Jurkat, Clone E6-1 (cell line): Measurements from ENCODE around the gene NEO1.

Experiments used
- DNase-seq: peaks from one replicate; pipeline ENCODE4 v3.0.0-alpha.2; 2011; ENCODE audit warnings: low read depth, low spot score
- H3K4me3 ChIP-seq: 2 replicates; pipeline ENCODE4 v1.5.1; 2011; ENCODE audit warnings: mild to moderate bottlenecking, low read length, control low read depth, moderate library complexity

Gene NEO1

DNA sequence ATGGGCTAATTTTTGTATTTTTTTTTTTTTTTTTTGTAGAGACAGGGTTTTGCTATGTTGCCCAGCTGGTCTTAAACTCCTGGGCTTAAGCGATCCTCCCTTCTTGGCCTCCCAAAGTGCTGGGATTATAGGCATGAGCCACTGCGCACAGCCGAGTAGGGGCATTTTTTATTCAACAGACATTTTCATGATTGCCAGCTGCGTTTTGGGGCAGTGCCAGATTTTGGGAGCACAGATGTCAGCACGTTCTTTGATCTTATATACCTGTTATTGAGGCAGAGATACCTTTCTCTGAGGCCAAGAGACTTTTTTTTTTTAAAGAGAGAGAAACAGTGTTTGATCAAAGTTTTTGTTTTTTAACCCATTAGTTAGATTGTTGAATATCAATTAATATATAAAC, 16.8 kb downstream of the NEO1 start:
- DNase-seq: no peak
- H3K4me3 ChIP-seq: no peak overlapping the region

DNA sequence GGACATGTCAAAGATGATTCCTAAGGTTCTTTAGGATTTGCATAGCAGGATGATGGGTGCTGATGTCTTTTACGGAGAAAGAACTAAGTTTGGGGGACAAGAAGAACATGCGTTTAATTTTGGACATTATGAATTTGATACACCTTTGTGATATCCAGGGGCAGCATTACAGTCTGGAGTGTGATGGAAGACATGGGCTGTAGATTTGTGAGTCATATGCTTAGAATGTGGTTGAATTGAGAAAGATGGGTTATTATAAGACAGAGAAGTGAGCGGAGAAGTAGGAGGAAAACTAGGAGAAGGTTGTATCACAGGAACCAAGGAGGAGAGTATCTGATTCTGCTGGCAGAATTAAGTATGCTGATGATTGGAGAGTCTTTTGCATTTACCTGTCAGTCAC, 20.6 kb downstream of the NEO1 start:
- no peak for DNase-seq
- H3K4me3 ChIP-seq: no peak overlapping the region

DNA sequence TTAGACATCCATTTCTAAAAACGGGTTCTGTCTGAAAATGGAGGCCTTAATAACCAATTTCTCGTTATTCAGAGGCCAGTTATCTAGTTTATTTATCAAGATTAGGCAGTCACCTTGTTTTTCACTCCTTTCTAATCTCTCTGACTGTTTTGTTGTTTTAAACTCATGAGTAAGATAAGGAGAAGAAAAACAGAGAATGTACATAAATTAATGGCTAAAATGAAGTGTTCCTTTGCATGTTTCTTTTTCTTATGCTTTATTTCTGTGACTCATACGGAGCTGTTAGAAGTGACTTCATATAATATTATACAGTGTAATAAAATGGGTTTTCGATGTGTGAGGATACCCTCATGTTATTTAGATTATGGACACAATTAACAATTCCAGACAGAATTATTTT, 22.0 kb downstream of the NEO1 start:
- DNase-seq: no peak

DNA sequence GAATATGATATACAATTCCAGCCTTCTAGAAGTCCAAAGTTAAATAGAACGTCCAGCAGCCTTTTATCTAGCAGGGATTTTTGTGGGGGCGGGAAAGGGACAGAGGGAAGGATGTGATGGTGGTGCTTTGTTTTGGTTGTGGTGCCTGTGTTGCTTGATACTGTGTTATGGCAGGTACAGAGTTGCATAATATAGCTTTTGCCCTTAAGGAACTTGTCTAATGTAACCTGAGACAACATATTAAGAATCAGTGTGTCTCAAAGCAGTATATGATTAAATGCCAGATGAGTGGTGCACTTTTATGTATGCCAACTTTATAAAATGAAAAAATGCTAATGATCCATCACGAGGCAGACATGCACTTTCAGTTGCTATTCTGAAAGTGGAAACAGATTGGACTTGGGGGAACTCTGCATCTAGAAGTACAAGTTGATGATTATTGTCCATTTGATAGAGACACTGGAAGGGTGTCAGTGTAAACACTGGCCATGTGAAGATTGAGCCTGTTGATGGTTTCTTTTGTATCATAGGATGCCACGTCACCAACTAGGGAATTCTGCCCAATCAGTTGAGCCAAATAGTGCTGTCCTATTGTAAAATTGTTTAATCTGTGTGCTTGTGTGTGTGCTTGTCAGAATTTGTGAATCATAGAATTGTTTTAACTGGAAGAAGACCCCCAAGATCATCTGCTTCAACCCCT, 23.0 kb downstream of the NEO1 start:
- no peak overlapping the region for H3K4me3 ChIP-seq
- no peak for DNase-seq

More for the DNA sequence above, 22.0 kb downstream of the NEO1 start:
- no peak overlapping the region for H3K4me3 ChIP-seq

DNA sequence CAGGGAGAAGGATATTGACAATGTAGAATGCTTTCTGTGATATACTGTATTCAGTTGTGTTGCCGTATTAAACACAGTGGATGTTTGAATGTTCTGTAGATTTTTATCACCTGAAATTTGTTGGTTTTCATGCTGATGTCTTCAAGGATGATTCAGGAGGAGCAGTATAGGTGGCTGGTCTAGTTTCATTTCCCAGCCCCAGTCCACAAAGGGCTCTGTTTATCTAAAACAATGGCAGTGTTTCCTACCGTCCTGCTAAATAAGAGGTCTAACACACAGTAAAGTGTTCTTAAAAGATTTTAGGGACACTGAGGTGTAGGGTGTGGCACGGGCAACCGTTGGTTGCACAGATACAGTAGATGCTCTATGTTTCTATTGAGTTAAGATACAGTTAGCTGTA, 26.0 kb downstream of the NEO1 start:
- H3K4me3 ChIP-seq: no peak overlapping the region
- no peak for DNase-seq

DNA sequence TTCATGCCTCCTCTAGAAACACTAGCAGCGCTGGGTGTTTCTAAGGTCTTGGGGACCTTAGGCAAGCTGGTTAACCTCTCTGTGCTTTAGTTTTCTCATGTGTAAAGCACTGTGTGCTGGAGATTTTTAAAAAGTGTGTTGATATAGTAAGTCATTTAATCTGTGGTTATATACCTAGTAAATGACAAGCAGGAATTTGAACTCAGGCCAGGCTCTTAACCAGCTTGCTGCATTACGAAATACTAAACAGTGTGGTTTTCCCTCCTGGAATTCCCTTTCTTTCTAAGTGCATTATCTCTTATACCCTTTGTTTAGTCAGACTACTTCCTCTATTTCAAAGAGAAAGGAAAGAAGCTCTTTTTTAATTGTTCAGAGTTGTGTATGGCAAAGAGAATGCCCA, 26.5 kb downstream of the NEO1 start:
- no peak overlapping the region for H3K4me3 ChIP-seq
- no peak for DNase-seq

DNA sequence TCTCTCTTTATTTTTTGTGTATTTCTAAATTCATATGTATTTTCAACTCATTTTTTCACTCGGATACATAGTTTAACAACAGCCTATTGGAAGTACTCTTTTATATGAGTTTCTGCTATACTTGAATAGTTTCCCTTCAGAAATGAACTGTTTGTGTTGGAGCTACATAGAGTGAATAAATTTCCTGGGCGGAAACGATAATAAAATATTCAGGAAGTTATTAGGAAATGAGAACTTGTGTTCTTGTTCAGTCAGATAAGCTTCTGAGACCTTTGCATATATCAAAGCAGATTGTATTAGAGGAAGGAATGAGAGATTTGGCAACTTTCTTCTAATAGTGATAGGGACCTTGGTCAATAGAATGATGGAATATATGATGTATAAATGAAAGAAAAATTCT, 27.3 kb downstream of the NEO1 start:
- no peak for DNase-seq
- H3K4me3 ChIP-seq: no peak overlapping the region

DNA sequence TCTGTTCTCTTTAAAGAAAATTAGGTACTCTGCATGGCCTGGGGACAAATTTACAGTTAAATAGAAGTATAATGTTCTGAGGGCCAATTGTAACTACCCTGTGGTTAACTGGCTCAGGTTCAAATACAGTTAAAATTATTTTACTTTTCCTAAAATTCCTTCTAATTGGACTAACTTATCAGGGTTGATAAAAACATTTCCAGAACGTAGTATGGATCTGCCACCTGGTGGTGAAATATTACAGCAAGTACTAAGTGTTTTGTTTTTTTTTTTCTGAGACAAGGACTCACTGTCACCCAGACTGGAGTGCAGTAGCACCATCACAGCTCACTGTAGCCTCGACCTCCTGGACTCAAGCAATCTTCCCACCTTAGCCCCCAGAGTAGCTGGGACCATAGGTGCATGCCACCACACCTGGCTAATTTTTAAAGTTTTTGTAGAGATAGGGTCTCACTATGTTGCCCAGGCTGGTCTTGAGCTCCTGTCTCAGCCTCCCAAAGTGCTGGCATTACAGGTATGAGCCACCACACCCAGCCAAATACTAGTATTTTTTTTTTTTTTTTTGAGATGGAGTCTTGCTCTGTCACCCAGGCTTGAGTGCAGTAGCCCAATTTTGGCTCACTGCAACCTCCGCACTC, 29.2 kb downstream of the NEO1 start:
- no peak overlapping the region for H3K4me3 ChIP-seq
- peak; percentile 42 for DNase-seq

DNA sequence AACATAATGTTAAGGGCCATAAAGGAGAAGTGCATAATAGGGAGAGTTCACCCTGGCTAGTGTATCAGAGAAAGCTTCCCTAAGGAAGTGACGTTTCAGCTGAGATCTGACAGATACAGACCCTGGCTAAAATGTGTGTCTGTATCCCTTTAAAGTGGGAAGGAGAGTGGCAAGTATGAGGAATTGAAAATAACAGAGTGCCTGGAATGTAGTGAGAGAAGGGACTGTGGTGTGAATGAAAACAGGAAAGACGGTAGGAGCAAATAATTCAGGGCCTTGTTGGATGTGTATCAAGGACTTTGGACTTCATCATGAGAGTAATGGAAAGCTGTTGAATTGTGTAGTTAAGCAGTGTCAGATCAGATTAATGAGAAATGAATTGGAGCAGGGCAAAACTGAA, 30.5 kb downstream of the NEO1 start:
- no peak for DNase-seq
- H3K4me3 ChIP-seq: no peak overlapping the region

DNA sequence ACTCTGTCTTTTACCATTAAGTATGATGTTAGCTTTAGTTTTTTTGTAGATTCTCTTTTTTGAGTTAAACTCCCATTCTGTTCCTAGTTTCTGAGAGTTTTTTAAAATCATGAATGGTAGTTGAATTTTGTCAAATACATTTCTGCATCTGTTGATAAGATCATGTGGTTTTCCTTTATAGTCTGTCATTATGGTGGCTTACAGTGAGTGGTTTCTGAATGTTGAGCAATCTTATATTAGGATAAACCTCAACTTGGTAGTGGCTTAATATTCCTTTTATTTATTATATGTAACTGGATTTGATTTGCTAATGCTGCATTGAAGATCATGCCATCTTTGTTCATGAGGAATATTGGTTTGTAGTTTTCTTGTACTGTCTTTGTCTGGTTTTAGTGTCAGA, 34.8 kb downstream of the NEO1 start:
- peak; percentile 39 for DNase-seq
- H3K4me3 ChIP-seq: no peak overlapping the region

DNA sequence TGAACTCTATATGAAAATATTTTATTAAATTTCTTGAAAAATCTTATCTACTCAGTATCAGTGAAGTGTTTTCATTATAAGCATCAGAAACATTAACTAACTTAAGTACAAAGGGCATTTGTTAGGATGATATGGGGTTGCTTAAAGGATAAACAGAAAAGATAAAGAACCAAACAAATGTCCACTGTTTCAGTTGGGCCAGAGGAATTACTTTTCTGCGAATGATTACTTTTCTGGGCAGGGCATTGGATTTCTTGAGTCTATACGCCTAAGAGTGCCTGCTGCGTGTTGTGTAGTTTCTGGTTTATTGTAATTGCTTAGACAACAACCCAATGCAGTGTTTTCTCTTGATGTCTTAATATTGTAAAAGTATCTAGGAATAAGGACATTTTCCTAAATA, 52.8 kb downstream of the NEO1 start:
- H3K4me3 ChIP-seq: no peak overlapping the region
- no peak for DNase-seq

DNA sequence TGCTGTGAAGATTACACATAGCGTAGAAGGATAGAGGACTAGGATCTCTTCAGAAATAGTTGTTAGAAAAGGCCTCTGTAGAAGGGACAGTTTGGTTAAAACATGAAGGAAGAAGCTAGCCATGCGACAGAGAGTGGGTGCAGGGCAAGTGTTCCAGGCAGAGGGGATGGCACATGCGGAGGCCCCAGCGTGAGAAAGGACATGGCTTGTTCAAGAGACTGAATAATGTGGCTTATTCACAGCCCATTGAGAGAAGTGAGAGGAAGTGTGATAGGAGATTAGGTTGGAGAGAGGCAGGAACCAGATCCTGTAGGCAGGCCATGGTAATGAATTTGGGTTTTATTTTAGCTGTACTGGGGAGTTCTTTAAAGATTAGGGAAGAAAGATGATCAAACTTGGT, 56.4 kb downstream of the NEO1 start:
- H3K4me3 ChIP-seq: no peak overlapping the region
- DNase-seq: no peak

DNA sequence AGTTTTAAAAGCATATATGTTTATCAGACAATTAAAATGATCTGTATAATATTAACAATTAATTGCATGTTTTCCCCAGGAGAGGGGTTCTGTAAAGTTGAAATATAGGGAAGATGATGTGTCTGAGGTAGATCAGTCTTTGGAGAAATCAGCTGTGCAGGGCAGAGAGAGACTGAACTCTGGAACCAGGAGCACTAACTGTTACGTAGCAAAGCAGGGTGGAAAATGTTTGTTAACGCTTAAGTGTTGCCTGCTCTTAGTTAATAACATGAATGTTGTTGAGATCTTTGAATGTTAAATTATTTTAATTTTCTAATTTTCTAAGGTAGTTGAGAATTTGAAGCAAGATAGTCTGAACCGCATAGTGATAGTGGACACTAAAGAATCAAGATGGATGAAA, 57.5 kb downstream of the NEO1 start:
- DNase-seq: no peak
- H3K4me3 ChIP-seq: no peak overlapping the region

DNA sequence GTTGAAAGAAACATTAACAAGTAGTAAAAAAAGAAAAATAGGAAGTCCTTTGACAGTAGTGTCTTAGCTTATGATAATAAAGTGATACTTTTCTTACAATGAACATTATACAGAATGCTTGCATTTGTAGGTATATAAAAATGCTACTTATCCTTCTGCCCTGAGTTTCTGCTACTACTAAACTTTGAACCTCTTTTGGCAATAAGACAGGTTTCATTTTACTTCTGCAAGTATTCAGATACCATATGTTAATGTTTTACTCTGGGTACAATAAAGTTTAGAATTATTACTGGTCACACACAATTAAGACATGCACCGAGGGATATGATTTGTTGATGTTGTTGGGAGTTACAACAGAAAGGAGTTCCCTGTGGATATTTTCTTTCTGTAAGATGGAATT, 57.9 kb downstream of the NEO1 start:
- no peak overlapping the region for H3K4me3 ChIP-seq
- DNase-seq: no peak

DNA sequence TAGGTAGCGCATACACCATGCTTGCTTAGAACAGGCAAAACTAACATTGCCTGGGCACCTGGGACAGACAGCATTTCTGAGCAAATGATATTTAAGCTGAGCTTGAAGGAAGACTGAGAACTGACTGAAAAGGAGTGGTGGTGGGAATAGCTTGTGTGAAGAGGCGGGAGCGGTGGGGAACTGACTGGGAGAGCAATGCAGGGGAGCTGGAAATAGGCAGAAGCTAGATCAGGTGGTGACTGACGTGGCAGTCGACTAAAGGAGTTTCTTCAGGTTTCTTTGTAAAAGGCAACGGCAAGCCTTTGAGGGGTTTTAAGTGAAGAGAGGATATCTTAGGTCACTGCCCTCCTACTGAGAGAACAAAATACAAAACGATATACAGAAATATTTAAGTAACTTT, 61.8 kb downstream of the NEO1 start:
- DNase-seq: no peak
- no peak overlapping the region for H3K4me3 ChIP-seq

DNA sequence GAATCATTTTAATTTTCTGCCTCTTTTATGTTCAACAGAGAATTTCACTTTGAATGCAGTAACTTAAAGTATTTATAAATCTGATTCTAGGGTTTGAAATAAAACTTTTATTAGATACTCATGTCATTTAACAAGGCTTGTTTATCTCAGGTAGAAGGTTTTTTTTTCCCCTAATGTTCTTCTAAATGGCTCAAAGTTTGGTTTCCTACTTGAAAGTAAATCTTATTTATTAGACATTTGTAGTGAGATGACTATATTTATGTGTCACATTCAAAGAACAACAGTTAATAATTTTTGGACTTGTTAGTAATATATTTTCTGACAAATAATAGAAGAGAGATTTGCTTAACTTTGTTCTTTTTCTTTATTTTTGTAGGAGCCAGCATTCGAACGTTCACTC, 63.9 kb downstream of the NEO1 start:
- DNase-seq: no peak
- H3K4me3 ChIP-seq: no peak overlapping the region

DNA sequence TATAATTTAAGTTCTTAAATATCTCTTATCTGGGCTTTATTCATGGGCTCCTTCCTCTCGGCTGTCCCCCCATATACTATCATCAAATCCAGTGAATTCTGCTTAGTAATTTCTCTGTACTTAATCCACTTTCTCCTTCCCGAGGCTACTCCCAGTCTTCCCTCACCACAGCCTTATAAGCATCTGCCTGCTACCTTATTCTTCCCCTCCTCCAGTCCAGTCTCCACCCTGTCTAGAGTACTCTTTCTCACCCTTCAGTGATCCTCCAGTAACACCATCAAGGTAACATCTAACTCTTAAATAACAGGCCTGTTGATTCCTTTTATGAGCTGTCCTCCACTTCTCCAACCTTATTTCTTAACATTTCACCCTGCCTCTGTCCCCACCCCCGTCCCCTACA, 65.8 kb downstream of the NEO1 start:
- DNase-seq: no peak
- H3K4me3 ChIP-seq: no peak overlapping the region

DNA sequence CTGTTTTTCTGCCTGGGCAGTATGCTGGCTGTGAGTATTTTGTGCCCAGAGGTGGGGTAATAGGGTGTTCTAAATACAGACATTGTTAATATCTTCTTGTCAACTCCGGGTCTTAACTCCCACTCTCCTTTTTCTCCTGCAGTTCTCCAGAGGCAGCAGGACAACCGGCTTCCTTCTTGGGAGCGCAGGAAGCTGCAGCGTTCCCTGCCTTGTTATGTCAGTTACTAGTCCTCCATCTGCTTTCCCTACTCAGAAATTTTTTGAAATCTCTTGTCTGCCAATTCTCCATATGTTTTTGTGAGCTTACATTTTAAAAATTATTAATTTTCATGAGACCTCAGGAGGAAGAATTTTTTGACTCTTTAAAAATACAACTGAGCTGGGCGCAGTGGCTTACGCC, 67.2 kb downstream of the NEO1 start:
- no peak for DNase-seq
- no peak overlapping the region for H3K4me3 ChIP-seq

DNA sequence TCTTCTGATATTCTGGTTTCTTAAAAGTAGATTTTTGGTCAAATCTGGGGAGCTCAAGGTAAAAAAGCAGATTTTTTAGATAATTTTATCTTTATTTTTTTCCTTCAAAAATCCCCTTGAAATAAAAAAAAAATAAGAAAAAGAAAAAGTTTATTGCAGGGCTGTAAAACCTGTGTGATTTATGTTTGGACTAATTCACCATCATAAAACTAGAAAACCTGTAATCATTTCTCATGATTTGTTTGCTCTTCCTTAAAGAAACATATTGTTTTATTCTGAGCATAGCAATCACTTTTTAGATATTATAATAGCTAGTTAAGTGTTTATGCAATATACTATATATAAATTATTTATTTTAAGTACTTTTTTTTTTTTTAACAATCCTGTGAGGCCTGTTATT, 68.0 kb downstream of the NEO1 start:
- DNase-seq: no peak
- no peak overlapping the region for H3K4me3 ChIP-seq

DNA sequence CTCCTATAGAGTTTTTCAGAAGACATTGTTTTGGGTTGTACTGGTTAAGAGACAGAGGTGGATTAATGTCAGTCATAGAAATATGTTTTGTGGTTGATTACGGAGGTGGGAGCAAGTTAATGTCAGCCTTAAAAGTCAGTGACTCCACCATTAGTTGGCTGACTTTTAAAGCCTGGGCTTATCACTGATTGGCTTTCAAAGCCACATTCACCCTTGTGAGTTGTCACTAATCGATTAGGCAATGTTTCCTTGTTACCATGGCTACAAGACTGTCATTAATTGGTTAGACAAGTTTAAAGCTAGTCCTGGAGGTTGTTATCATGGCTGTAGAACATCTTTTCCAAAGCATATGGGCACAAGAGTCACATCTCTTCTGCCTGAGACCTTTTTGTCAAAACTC, 73.0 kb downstream of the NEO1 start:
- no peak for DNase-seq
- no peak overlapping the region for H3K4me3 ChIP-seq

DNA sequence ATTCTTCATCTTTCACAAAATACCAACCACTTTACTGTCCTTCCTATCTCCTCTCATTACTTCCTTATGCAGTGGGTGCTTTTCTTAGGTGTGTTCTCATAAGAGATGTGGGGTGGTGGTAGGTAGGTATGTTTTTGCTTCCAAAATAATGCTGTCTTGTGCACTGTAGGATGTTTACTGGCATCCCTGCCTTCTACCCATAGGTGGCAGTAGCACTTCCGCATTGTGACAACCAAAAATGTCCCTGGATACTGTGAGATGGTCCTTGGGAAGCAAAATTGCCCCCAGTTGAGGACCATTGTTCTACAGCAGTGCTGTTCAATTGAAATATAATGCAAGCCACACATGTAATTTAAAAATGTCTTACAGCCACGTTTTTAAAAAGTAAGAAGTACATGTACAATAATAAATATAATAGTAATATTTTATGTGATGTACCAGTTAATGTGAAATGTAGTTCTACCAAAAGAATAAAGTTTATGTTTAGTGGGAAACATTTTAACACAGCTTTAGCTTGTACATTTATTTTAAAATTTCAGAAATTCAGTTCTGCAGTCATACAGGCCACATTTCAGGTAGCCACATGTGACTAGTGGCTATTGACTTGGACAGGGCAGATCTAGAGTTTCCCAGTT, 75.2 kb downstream of the NEO1 start:
- DNase-seq: no peak
- H3K4me3 ChIP-seq: no peak overlapping the region
